Fibroblast of lung (primary cell): Measurements from ENCODE around the gene FCGBP. TPM values are rescaled to one million over a fixed set of nuclear protein-coding genes. Genes with fewer than 3 reads are reported as not detected.

ENCODE experiments used
- DNase-seq, 2 donors: peaks; one replicate each; pipeline versions ENCODE4 v3.0.0 to v3.0.0-alpha.2; 2010; ENCODE audit warnings: low read depth in 2 of 2
- H2AFZ ChIP-seq: 2 replicates; pipeline ENCODE4 v1.5.1; 2012; ENCODE audit warnings: low read length, control low read depth, inconsistent platforms
- H3K27ac ChIP-seq: 2 replicates; pipeline ENCODE4 v1.5.1; 2011; ENCODE audit warnings: low read length, control low read depth; ENCODE audit not compliant: insufficient read depth
- H3K27me3 ChIP-seq: 2 replicates; pipeline ENCODE4 v1.5.1; 2011; ENCODE audit warnings: mild to moderate bottlenecking, low read length; ENCODE audit not compliant: control insufficient read depth, insufficient read depth
- H3K36me3 ChIP-seq: 2 replicates; pipeline ENCODE4 v1.5.1; 2011; ENCODE audit warnings: low read length; ENCODE audit not compliant: control insufficient read depth, insufficient read depth
- H3K4me1 ChIP-seq: 2 replicates; pipeline ENCODE4 v1.5.1; 2011; ENCODE audit warnings: low read length; ENCODE audit not compliant: control insufficient read depth, insufficient read depth; ENCODE audit errors: extremely low read depth
- H3K4me2 ChIP-seq: 2 replicates; pipeline ENCODE4 v1.5.1; 2011; ENCODE audit warnings: low read length, control low read depth; ENCODE audit not compliant: insufficient read depth; ENCODE audit errors: extremely low read depth
- H3K4me3 ChIP-seq, 4 experiments: fragments of 200-600 bp in 1 of 4; sonication (generic) in 1 of 4; replicated peaks in 1 of 4; 2 replicates each; pipeline ENCODE4 v1.5.1; 2011 to 2016; ENCODE audit warnings: low read length in 4 of 4, low read depth in 3 of 4, mild to moderate bottlenecking in 3 of 4, control low read depth in 2 of 4, inconsistent platforms in 1 of 4, mixed read lengths in 1 of 4; ENCODE audit not compliant: insufficient read depth in 1 of 4; ENCODE audit errors: control extremely low read depth in 1 of 4
- H3K79me2 ChIP-seq: 2 replicates; pipeline ENCODE4 v1.5.1; 2012; ENCODE audit warnings: mild to moderate bottlenecking, low read length, inconsistent platforms; ENCODE audit not compliant: control insufficient read depth, insufficient read depth
- H3K9ac ChIP-seq: 2 replicates; pipeline ENCODE4 v1.5.1; 2011; ENCODE audit warnings: mild to moderate bottlenecking, low read length, control low read depth; ENCODE audit not compliant: insufficient read depth
- H3K9me3 ChIP-seq: 2 replicates; pipeline ENCODE4 v1.5.1; 2012; ENCODE audit warnings: low read depth, low read length; ENCODE audit not compliant: control insufficient read depth, insufficient read depth
- H4K20me1 ChIP-seq: 2 replicates; pipeline ENCODE4 v1.5.1; 2011; ENCODE audit warnings: low read length; ENCODE audit not compliant: control insufficient read depth, insufficient read depth; ENCODE audit errors: extremely low read depth
- EZH2 ChIP-seq: IDR thresholded peaks from 2 replicates; pipeline ENCODE4 v1.5.1; 2012; ENCODE audit warnings: low read length, control low read depth, mild to moderate bottlenecking; ENCODE audit errors: missing control alignments
- polyA plus RNA-seq, 2 donors: library from polyadenylated mRNA; depleted of rRNA in 1 of 2; stranded (reverse) in 1 of 2; unstranded in 1 of 2; fragments of >200 nt; gene quantifications; 2 replicates each; pipeline ENCODE4 v1.2.1, GENCODE V29; 2011 to 2012; ENCODE audit warnings: missing spikeins in 1 of 2
- total RNA-seq: library from RNA; depleted of rRNA; stranded (reverse); fragments of >200 nt; gene quantifications from 2 replicates; pipeline ENCODE4 v1.2.1, GENCODE V29; 2014
- TF ChIP-seq, protein P1 (sequence below), 2 donors: IDR thresholded peaks in 1 of 2; conservative IDR thresholded peaks in 1 of 2; 1 replicate in 1 of 2; 2 replicates in 1 of 2; pipeline ENCODE4 v1.5.1; 2011 to 2012; ENCODE audit warnings: low read length in 2 of 2, control low read depth in 1 of 2, inconsistent platforms in 1 of 2, low read depth in 1 of 2, mild to moderate bottlenecking in 1 of 2

Gene FCGBP
- total and polyA plus RNA-seq, 2 donors (not counting 1 experiment from before 2014, with no cell fraction given), result 0.02 to 0.33 TPM

DNA sequence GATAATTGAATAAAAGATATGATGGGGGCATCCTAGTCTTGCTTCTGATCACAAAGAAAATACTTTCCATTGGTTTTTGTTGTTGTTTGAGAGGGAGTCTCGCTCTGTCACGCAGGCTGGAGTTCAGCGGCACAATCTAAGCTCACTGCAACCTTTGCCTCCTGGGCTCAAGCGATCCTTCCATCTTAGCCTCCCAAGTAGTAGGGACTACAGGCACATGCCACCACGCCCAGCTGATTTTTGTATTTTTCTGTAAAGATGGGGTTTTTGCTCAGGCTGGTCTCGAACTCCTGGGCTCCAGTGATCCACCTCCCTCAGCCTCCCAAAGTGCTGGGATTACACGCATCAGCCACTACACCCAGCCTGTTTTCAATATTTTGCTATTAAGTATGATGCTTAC lies 19.5 kb upstream of the FCGBP start:
- Histone ChIP-seq H3K4me3 (no peak overlapping the region), H2AFZ (no peak overlapping the region), H3K9ac (no peak overlapping the region), H4K20me1 (no peaks in the 10 kb centered on the region), H3K36me3 (no peaks in the 10 kb centered on the region), H3K4me2 (no peak overlapping the region), H3K79me2 (no peaks in the 10 kb centered on the region), H3K27ac (no peak overlapping the region), H3K9me3 (no peaks in the 10 kb centered on the region), H3K27me3 (no peaks in the 10 kb centered on the region), H3K4me1 (no peaks in the 10 kb centered on the region)
- no peak for TF ChIP-seq EZH2
- no peak for DNase-seq

DNA sequence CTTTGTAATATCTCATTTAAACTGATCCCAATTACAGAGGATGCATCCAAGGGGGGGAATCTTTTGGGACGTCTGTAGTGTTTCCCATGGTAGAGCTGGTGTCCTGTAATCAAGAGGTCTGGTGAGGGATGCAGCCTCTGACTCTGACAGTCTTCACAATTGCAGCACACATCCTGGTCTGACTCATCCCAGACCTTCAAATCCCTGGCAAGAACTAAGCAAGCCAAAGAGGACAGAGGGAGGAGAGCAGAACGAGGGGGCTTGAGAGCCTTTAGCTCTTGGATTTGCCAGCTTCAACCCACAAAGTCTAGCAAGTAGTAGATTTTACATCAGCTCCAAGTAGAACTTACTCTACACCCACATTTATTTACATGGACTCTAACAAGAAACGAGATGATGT lies 17.3 kb upstream of the FCGBP start:
- no peaks in the 10 kb centered on the region for H3K27me3 ChIP-seq
- no peak overlapping the region for H3K27ac ChIP-seq
- DNase-seq, result peak; percentile 23 to 42
- no peaks in the 10 kb centered on the region for H3K9me3 ChIP-seq
- no peaks in the 10 kb centered on the region for H3K4me1 ChIP-seq
- no peaks in the 10 kb centered on the region for H3K36me3 ChIP-seq
- H4K20me1 ChIP-seq, result no peaks in the 10 kb centered on the region
- H2AFZ ChIP-seq, result no peak overlapping the region
- H3K4me2 ChIP-seq, result no peak overlapping the region
- H3K9ac ChIP-seq, result no peak overlapping the region
- TF ChIP-seq, protein P1, sequence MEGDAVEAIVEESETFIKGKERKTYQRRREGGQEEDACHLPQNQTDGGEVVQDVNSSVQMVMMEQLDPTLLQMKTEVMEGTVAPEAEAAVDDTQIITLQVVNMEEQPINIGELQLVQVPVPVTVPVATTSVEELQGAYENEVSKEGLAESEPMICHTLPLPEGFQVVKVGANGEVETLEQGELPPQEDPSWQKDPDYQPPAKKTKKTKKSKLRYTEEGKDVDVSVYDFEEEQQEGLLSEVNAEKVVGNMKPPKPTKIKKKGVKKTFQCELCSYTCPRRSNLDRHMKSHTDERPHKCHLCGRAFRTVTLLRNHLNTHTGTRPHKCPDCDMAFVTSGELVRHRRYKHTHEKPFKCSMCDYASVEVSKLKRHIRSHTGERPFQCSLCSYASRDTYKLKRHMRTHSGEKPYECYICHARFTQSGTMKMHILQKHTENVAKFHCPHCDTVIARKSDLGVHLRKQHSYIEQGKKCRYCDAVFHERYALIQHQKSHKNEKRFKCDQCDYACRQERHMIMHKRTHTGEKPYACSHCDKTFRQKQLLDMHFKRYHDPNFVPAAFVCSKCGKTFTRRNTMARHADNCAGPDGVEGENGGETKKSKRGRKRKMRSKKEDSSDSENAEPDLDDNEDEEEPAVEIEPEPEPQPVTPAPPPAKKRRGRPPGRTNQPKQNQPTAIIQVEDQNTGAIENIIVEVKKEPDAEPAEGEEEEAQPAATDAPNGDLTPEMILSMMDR (conservative IDR thresholded peaks at IDR 0.05 in 1 of 2, IDR thresholded peaks at IDR 0.05 in 1 of 2; ENCODE audit: low read depth in 1 of 2, low read length in 2 of 2), result no peak
- TF ChIP-seq EZH2, result no peak
- no peak overlapping the region for H3K4me3 ChIP-seq
- no peaks in the 10 kb centered on the region for H3K79me2 ChIP-seq

DNA sequence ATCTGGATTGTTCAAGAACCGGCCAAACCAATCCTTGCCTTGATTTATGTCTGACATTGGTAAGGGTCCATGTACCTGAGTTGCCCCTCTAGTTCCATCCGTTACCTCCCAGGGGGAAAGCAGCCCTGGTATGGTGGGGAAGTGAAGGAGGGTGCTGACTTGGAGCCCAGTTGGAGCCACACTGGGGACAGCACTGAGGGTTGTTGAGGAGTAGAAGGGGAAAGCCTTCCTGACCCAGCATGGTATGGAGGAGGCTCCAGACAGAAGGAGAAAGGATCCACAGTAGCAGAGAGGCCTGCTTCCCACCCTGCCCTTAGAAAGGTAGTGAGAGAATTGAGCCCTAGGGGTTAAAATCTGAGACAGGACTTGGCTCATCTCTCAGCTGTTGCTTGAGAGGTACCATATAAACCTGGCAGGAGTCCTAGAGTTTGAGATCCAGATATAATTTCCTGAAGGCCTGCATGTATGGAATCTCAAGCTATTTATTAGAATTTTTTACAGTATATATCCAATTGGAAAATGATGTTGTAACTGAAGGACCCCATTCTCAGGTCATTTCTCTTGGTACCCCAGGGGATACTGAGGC lies 16.7 kb upstream of the FCGBP start:
- Histone ChIP-seq H3K9me3 (no peaks in the 10 kb centered on the region), H3K4me2 (no peak overlapping the region), H3K36me3 (no peaks in the 10 kb centered on the region), H3K9ac (no peak overlapping the region), H3K27ac (no peak overlapping the region), H3K79me2 (no peaks in the 10 kb centered on the region), H4K20me1 (no peaks in the 10 kb centered on the region), H3K4me3 (no peak overlapping the region), H3K4me1 (no peaks in the 10 kb centered on the region), H3K27me3 (no peaks in the 10 kb centered on the region), H2AFZ (no peak overlapping the region)
- no peak for DNase-seq
- TF ChIP-seq EZH2, result no peak
- TF ChIP-seq, protein P1 (conservative IDR thresholded peaks at IDR 0.05 in 1 of 2, IDR thresholded peaks at IDR 0.05 in 1 of 2; ENCODE audit: low read depth in 1 of 2, low read length in 2 of 2), result no peak
